Stimulated activated CD8-positive, alpha-beta memory T cell treated with anti-CD3 and anti-CD28 coated beads, Interleukin-12 subunit alpha, Interleukin-12 subunit beta, amount 100 ng/mL, for 4 hours (primary cell): Measurements from ENCODE around the gene YAE1.
A peak's percentile ranks its signal among the peaks of the same experiment; 100 is the strongest.

Experiments
- DNase-seq: peaks from one replicate; pipeline ENCODE4 v3.0.0-alpha.2; 2020; ENCODE audit warnings: low read depth

YAE1 gene

DNA sequence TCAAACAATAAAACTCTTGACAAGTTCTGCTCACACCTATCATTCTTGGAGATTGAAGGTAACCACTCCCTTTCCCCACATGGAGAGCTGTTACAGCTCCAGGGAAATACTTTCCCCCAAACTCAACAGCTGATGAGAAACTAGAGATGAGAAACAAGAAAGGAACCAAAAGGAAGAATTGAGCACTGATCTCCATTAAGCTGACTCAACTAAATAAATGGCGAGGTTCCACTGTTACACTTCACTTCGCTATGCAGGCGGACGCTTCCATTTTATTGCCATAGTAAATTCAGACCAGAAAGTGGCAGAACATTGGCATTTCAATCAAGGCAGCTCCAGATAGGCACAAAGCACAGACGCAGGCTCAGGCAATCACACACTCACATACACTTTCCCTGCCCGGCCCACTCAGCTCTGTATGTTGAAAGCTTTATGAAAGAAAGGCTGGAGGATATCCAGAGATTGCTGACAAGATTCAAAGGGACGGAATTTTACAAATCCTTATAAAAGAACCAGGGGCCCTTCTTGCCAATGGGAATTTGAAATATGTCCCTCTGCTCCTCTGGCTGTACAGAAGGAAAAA lies 11.5 kb upstream of the YAE1 start:
- no peak for DNase-seq

DNA sequence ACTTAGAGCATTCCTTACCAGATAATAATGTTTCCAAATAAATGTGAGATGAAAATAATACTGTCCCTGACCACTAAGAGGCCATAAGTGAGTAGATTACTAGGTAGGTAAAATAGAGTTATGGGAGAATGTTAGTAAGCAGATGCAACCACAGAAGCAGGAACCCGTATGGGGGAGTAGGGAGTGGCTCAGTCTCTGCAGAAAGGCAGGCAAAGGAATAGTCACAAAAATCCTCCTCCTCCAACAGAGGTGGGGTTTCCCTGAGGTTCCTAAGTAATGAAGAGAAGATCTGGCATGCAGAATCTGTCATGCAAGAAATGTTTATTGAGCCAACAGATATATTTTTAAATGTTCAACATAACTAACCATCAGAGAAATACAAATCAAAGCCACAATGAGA lies 9.0 kb upstream of the YAE1 start:
- DNase-seq: no peak

DNA sequence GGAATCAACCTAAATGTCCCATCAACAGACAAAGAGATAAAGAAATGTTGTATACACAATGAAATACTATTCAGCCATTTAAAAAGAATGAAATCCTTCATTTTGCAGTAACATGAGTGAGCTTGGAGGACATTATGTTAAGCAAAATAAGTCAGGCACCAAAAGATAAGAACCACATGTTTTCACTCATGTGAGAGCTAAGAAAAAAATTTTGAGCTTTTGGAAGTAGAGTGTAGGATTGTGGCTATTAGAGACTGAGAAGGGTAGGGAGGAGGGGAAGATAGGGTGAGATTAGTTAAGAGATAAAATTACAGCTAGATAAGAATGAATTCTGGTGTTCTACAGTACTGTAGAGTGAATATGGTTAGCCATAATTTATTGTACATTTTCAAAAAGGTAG lies 8.3 kb upstream of the YAE1 start:
- DNase-seq: no peak

DNA sequence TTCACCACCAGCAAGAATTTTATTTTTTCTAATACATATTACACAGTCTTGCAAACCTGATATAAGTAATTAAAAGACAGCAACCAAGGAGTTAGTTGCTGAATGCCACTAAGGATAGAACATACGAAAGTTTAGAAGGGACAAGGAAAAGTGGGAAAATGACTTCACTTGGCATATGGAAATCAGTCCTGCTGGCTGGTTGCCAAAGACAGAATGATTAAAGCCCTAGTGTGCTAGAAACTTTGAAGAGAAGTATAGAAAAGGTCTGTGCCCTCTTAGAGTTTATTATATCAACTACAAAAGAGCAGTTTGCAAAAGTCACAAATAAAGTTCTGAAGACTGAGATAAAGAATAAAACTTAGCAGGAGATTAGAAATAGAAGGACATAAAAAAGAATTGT lies 5.8 kb upstream of the YAE1 start:
- no peak for DNase-seq

DNA sequence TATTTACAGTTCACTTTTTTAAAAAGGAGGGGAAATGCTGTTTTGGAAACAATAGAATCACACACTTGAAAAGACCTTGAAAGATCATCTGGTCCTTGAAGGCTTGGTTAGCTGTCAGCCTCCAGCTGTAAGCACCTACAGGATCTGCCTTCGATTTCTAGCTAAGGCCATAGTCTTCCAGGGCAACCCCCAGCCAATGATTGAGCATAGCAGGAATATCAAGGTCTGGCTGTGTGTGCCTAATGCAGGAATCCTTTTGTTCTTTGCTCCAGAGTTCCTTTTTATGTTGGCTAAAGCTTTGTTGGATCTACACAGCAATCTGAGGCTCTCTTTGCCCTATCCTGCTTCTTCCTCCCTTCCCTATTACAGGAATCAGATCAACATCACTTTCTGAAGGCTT lies 5.2 kb upstream of the YAE1 start:
- DNase-seq: no peak

DNA sequence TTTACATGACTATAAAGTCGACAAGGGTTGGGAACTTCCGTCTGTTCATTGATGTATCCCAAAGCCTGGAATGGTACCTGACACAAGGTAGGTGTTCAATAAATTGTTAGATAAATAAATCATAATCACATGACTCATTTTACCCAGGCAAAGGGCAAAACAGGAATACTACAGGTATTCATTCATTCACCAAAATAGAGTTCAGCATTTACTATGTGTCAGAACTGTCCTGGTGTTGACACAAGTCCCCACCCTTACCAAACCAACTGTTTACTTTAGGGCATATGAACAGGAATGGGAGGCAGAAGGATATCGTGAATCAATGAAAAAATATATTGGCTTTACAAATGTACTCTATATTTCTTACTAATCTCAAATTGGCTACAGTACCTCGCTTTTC lies 666 bp upstream of the YAE1 start:
- no peak for DNase-seq

DNA sequence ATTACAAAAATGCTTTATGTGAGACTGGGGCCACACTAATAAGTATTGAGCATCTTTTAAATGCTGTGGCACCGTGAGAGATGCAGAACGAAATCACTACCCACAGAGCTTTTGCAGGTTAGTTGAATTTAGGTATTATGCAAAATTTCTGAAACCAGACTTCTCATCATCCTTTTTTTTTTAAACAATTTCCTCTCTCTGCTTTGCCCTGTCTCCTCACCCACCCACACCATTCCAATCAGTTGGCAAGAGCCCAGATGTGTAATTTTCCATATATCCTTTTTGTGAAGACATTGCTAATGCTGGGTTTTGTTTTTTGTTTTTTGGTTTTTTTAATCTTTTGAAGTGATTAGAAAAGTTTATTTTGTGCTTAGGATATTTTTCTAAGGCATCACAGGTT lies 1.1 kb downstream of the YAE1 start:
- DNase-seq: no peak

DNA sequence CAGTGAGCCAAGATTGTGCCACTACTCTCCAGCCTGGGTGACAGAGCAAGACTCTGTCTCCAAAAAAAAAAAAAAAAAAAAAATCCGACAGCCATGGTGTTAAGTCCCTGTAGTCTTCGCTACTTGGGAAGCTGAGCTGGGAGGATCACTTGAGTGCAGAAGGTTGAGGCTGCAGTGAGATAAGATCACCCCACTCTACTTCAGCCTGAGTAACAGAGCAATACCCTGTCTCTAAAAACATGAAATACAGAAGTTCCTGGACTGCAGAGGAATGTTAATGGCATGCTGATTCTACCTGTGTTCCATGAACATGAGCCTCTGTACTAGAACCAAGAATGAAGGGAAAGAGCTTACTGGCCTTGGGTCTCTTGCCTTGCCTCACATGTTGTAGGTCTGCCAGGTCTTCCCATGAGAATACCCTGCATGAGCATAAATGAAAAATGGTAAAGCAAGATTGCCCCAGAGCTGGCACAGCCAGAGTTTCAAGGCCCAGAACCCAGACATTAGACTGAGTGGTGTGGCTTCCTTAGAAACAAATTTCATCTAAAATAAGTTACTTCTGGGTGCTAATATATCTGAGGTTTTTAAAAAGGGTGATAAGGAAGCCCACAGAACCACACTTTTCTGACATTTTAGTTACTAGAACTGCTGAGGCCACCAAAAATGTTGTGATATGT lies 8.6 kb downstream of the YAE1 start:
- DNase-seq: no peak

DNA sequence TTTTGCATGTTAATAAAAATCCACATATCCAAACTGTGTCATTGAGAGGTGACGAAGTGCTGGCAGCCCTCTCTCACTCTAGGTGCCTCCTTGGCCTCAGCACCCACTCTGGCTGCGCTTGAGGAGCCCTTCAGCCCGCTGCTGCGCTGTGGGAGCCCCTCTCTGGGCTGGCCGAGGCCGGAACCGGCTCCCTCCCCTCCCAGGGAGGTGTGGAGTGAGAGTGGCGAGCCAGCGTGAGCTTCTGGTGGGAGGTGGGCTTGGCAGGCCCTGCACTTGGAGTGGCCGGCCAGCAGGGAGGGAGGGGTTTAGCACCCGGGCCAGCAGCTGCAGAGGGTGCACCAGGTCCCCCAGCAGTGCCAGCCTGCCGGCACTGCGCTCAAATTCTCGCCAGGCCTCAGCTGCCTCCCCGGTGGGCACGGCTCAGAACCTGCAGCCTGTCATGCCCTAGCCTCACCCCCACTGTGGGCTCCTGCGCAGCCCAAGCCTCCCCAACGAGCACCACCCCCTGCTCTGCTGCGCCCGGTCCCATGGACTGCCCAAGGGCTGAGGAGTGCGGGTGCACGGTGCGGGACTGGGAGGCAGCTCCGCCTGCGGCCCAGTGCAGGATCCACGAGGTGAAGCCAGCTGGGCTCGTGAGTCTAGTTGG lies 11.1 kb downstream of the YAE1 start:
- no peak for DNase-seq

DNA sequence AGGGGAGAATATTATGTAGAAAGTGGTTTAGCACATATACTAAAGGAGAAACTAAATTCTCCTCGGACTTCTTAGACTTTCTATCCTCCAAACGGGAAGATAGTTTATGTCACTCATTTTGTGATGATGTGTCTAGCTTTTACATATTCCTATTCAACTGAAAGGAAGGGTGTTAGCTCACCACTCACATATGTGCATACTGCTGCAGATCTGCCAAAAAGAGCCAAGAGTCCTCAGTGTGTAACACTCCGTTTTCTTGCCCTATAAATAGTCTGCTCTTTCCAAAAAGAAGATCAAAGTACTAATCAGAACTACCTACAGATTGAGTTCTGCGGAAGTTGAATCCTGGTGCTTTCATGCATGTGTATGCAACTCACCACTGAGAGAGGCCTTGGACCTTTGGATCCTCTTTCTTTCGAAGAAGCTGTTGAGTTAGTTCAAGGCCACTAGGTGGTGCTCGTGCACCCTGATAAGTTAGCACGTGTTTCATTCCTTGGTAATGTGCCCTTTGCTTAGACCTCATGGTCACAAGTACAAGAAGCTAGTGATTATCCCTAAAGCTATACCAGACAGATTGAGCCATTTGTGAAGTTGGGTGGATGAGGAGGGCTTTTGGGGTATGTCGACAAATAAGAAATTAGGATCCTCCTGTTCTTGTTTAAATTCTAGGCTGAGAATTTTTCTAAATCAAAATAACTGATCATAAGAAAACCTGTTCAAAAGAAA lies 14.1 kb downstream of the YAE1 start:
- peak; percentile 46 for DNase-seq

DNA sequence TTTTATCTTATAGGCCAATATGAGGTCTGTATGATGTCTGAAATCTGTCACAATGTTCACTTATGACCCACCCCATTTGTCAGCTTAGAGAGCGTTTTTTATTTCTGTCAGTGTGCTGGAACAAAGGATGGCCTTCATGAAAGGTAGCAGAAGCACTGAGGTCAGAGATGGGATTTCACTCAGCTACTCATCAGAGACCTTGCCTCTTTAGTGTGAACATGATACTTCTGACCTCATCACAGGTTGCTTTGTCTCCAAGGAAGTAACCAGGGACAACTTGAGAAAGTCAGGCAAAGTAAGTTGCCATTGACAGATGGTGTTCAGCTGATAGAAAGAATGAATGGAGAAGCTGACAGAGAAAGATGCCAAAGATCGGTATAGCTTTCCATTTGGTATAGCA lies 16.3 kb downstream of the YAE1 start:
- no peak for DNase-seq

DNA sequence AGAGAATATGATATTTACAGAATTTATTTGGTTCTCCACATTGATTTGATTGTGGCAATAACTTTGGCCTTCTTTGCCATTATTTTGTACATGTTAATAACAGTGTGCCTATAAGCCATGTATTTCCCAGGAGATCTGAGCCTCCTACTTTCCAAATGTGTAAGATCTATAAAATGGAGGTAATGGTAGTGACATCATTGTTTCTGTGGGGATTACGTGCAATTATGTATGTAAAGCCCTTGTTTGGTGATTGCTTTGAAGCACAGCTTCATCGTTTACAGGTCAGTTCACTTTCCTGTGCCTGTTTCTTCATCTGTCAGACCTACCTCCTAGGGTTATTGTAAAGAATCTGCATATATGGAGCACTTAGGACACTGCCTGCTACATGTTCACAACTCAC lies 17.3 kb downstream of the YAE1 start:
- no peak for DNase-seq

DNA sequence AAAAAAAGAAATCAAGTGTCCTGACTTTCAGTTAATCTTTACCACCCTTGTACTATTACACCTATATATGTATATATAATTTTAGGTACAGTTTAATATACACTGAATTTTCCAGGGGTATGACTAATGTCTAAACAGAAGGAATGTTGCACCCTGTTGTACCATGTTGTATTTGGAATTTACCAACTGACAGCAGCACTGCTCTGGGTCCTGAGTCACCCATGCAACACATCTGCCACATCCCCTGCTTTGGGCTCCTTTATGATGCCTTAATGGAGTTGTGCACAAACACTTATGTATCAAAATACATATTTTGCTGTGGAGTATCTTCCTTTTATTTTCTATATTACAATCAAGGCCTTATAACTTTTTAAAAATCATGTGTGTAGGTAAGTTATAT lies 21.2 kb downstream of the YAE1 start:
- no peak for DNase-seq

DNA sequence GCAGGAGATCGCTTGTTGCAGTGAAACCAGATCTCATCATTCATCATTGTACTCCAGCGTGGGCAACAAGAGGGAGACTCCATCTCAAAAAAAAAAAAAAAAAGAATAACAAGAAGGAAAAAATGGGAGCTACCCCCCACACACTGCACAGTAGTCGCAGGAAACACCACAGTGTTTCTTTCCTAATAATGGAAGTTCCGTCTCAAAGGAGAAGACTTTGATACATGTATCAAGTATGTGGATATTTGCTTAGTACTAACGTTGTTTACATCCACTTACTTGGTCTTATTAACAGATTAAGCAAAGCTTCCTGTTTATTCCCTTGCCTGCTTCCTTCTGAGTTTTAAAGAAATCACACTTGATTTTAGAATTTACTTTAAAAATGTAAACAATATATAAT lies 22.2 kb downstream of the YAE1 start:
- DNase-seq: no peak

DNA sequence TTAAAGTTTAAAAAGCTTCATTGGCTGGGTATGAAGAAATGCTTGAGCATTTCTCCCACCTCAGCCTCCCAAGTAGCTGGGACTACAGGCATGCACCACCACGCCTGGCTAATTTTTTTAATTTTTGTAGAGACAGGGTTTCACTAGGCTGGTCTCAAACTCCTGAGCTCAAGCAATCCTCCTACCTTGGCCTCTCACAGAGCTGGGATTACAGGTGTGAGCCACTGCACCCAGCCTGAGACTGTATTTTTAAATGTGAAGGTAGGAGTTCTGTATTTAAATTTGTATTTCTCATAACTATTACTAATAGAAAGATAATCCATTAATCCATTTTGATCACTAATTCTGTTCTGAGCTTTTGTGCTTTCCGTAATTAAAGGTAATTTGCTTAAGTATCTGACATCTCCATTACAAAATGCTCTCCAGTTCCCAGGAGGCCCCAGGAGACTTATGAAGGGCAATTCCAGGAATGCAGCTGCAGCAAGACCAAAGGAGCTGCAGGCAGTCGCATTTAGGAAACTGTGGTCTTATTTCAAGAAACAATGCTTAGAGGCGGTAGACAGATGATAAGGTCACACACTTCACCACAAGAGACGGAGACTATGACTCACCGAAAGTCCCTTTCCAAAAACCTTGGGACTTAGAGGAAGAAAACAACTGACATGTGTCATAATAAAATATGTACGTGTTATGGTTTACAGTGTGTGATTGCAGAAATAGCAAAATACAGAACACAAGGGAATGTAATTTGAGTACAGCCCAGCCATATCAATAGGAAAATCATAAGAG lies 23.3 kb downstream of the YAE1 start:
- peak; percentile 26 for DNase-seq

DNA sequence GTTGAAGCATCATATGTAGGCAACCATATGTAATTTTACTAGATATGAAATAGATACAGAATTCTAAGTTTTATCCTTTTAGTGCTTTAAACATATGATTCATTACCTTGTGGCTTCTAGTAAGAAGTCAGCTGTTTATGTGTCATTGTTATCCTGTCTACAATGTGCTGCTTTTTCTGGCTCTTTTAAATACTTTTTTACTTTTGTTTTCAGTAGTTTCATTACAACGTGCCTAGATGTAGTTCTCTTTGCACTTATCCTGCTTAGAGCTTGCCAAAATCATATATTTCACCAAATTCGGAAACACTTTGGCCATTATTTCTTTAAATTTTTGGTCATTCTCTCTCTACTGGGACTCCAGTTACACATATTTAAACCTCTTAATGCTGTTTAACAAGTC lies 26.4 kb downstream of the YAE1 start:
- no peak for DNase-seq

DNA sequence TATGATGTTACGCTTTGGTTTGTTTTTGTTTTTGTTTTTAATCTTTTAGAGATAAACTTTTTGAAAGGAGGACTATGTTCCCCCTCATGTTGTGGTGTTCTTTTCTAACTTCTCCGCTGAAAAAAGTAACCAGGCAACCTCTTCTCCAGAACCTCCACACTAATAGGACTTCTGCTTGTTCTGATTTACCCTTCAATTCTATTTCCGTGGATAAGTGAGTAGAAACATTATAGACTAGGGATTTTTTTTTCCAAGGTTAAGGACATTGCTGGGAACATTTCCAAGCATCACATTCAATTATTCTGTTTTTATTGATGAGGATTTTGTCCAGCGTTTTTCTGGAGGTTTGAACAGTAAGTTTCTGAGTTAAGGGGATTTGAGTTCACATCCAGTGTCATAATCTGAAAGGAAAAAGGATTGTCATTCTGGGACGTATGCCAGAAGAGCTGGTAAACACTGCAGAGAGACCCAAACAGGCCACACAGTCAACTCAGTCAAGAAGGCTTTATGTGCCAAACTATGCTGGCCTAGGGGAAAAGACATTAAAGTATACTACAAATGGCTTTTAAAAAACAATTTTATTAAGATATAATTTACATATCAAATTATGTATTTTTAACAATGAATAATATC lies 28.9 kb downstream of the YAE1 start:
- DNase-seq: no peak

DNA sequence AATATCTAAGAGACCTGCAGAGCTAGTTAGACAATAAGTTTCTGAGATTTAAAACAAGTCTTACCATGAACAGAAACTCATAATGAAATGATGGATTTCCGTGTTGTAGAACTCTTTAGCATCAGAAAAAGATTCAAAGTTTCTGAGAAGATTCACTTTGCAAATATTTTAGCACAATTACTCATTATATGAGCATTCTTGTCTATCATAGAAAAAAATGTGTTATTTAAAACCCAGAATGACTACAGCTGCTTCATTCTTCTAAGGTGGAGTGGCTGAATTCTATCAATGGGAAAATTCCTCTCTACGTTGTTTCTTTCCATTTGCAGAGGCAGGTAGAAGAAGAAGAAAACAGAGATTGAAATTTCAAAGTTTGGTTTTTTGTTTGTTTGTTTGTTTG lies 36.1 kb downstream of the YAE1 start:
- no peak for DNase-seq

DNA sequence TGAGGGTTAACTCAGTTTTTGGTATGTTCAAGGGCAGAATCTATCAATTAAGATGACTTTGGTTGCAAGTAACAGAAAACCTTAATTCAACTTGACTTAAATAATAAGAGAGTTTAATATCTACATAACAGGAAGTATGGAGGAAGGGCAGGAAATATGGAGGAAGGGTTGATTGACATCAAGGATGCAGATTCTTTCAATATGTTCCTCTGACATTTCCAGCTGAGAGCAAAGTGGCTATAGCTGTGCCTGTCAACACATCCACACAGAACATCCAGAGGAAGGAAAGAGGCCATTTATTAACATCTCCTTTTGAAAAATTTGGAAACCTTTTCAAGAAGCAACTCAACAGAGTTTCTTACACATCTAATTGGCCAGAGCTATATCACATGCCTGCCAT lies 37.7 kb downstream of the YAE1 start:
- DNase-seq: no peak

DNA sequence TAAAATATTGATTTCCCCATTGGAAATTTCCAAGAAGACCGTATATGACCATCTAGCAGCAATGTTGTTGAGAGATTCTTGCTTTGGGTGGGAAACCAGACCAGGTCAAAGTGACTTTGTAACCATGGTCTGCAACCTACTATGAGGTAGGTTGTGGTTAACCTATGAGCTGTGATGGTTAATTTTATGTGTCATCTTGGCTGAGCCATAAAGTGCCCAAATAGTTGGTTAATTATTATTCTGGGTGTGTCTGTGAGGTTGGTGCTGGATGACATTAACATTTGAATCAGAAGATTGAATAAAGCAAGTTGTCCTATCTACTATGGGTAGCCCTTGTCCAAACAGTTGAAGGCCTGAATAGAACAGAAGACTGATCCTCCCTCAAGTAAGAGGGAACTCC lies 38.9 kb downstream of the YAE1 start:
- DNase-seq: no peak

DNA sequence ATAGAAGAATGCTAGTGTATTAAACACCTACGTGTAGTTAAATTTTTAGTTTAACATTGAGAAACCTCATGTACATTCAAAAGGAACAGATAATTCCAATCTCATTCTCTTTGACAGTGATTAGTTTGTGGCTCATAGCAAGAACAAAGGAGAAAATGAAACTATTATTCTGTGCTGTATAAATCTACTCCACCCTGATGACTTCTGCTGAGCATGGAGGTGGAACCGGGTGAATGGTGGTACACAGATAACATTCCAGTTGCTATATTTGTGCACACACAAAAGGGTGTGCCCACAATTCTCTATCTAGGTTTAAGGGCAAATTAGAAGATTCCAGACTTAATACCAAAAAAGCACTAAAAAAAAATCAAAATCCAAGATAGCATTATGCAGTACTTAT lies 40.1 kb downstream of the YAE1 start:
- no peak for DNase-seq

DNA sequence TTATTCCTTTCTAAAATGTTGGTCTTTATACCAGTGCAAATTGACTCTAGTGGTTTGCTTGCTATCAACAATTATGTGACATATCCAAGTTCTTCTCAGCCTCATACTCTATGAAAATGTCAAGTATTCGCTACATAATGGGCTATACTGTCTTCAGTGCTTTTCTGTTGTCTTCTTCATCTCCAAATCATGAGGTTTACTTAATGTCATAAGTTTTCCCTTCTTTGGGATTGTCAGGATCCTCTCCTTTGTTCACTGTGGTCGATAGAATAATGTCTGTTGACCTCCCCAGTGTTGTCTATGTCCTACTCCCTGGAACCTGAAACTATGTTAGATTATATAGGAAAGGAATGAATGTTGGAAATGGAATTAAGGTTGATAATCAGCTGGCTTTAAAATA lies 40.7 kb downstream of the YAE1 start:
- no peak for DNase-seq
